Measurements from ENCODE around the gene OR5M8.

DNA sequence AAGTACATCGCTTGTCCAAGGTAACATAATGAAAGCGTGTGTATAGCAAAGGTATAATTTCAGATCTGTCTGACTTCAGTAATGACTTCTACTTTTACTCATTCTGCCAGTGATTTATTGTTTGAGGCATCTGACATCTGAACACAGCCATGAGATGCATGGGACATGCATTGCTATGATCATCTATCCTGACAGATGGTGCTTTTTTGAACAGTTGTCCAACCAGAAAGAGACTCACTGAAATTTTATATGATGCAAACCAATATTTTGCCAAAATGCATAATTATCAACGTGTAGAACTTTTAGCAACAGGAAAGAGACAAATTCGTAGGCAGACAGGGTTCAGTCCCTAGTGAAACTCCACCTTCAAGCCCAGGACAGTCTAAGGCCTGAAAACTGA, 37.6 kb downstream of the OR5M8 start:
- TF ChIP-seq CTCF (conservative IDR thresholded peaks at IDR 0.05 in 1 of 2, IDR thresholded peaks at IDR 0.05 in 1 of 2; ENCODE audit: low read depth in 1 of 2, low read length in 2 of 2): no peak
- no peak for TF ChIP-seq EZH2 (IDR thresholded peaks at IDR 0.05; ENCODE audit: low read length, missing control alignments)

Data from fibroblast of lung (primary cell).